Anterior cingulate cortex (tissue), 58 donors: ENCODE results near the gene RYR2.

ENCODE experiments used
- DNase-seq, 58 donors: peaks; one replicate each; lab custom pipeline; 2025; lab: John Stamatoyannopoulos, UW

RYR2 gene

GRCh38 chr1:237503292-237503691 lies 461.3 kb downstream of the RYR2 start:
- DNase-seq: no peak

- no peak for DNase-seq
These were observed 465.0 kb downstream of the RYR2 start for GRCh38 chr1:237507005-237507404.

- no peak for DNase-seq
These were observed 467.8 kb downstream of the RYR2 start for GRCh38 chr1:237509748-237510147.

GRCh38 chr1:237525102-237525501 lies 483.1 kb downstream of the RYR2 start:
- no peak for DNase-seq

- no peak for DNase-seq
These were observed 485.8 kb downstream of the RYR2 start for GRCh38 chr1:237527761-237528160.

GRCh38 chr1:237528545-237528944 lies 486.6 kb downstream of the RYR2 start:
- DNase-seq: no peak

- no peak for DNase-seq
These were observed 497.1 kb downstream of the RYR2 start for GRCh38 chr1:237539055-237539454.

- peak in 2 of 58 donors; percentile 1 to 4 for DNase-seq
These were observed 500.8 kb downstream of the RYR2 start for GRCh38 chr1:237542525-237543418.

- no peak for DNase-seq
These were observed 511.1 kb downstream of the RYR2 start for GRCh38 chr1:237553078-237553477.

- peak in 29 of 58 donors; percentile 1 to 71 (median 25) for DNase-seq
These were observed 514.9 kb downstream of the RYR2 start for GRCh38 chr1:237556911-237557310.

GRCh38 chr1:237562242-237562823 lies 520.3 kb downstream of the RYR2 start:
- DNase-seq: peak in 2 of 58 donors; percentile 21 to 52

GRCh38 chr1:237565236-237565635 lies 523.3 kb downstream of the RYR2 start:
- DNase-seq: no peak

- DNase-seq: no peak
These were observed 524.6 kb downstream of the RYR2 start for GRCh38 chr1:237566581-237566980.

GRCh38 chr1:237568955-237569354 lies 527.0 kb downstream of the RYR2 start:
- peak in 1 of 58 donors; percentile 10 for DNase-seq

GRCh38 chr1:237570530-237570929 lies 528.5 kb downstream of the RYR2 start:
- DNase-seq: no peak

GRCh38 chr1:237574536-237574935 lies 532.6 kb downstream of the RYR2 start:
- no peak for DNase-seq

- no peak for DNase-seq
These were observed 536.6 kb downstream of the RYR2 start for GRCh38 chr1:237578540-237578939.

GRCh38 chr1:237580726-237581125 lies 538.7 kb downstream of the RYR2 start:
- DNase-seq: no peak

- DNase-seq: no peak
These were observed 541.3 kb downstream of the RYR2 start for GRCh38 chr1:237583270-237583669.

- DNase-seq: peak in 7 of 58 donors; percentile 5 to 36 (median 9)
These were observed 541.8 kb downstream of the RYR2 start for GRCh38 chr1:237583756-237584155.

GRCh38 chr1:237590386-237590785 lies 548.4 kb downstream of the RYR2 start:
- DNase-seq: no peak

GRCh38 chr1:237591353-237591752 lies 549.4 kb downstream of the RYR2 start:
- DNase-seq: no peak
